Prostate gland (tissue), 2 donors: Measurements from ENCODE around the gene PLCG1.

Source experiments
- POLR2A ChIP-seq: fragments of 450-650 bp; IDR thresholded peaks from one replicate; pipeline ENCODE4 v1.6.1; 2016; ENCODE audit warnings: antibody characterized with exemption, mild to moderate bottlenecking
- POLR2AphosphoS5 ChIP-seq: sonication (generic); formaldehyde crosslinking; IDR thresholded peaks from one replicate; pipeline ENCODE4 v1.6.1; 2017; ENCODE audit warnings: antibody characterized with exemption
- TF ChIP-seq, protein P1 (sequence below), 4 experiments: fragments of 200-600 bp in 2 of 4; fragments of 450-650 bp in 2 of 4; sonication (generic) in 2 of 4; IDR thresholded peaks; 1 replicate in 3 of 4; 2 replicates in 1 of 4; pipeline ENCODE4 v1.5.1; 2016 to 2019; ENCODE audit warnings: antibody characterized with exemption in 4 of 4, mild to moderate bottlenecking in 2 of 4, moderate library complexity in 2 of 4

DNA sequence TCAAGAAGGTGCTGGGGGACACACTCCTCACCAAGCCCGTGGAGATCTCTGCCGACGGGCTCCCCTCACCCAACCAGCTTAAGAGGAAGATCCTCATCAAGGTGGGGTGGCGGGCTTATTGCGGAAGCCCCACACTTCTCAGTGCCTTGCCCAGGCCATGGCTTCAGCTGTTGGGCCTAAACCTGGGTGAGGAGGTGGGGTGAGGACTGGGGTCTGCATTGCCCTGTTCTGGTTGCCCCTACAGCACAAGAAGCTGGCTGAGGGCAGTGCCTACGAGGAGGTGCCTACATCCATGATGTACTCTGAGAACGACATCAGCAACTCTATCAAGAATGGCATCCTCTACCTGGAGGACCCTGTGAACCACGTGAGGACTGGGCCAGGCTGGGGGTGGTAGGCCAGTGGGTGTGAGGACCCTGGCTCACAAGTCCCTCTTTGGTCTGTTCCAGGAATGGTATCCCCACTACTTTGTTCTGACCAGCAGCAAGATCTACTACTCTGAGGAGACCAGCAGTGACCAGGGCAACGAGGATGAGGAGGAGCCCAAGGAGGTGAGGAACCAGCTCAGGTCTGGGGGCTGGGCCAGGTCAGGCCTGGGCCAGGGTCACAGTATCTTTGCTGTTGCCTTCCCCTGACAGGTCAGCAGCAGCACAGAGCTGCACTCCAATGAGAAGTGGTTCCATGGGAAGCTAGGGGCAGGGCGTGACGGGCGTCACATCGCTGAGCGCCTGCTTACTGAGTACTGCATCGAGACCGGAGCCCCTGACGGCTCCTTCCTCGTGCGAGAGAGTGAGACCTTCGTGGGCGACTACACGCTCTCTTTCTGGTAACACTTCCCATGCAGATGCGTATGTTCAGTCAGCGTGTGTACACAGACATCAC, 27.9 kb downstream of the PLCG1 start:
- TF ChIP-seq POLR2A: no peak
- TF ChIP-seq, protein P1, sequence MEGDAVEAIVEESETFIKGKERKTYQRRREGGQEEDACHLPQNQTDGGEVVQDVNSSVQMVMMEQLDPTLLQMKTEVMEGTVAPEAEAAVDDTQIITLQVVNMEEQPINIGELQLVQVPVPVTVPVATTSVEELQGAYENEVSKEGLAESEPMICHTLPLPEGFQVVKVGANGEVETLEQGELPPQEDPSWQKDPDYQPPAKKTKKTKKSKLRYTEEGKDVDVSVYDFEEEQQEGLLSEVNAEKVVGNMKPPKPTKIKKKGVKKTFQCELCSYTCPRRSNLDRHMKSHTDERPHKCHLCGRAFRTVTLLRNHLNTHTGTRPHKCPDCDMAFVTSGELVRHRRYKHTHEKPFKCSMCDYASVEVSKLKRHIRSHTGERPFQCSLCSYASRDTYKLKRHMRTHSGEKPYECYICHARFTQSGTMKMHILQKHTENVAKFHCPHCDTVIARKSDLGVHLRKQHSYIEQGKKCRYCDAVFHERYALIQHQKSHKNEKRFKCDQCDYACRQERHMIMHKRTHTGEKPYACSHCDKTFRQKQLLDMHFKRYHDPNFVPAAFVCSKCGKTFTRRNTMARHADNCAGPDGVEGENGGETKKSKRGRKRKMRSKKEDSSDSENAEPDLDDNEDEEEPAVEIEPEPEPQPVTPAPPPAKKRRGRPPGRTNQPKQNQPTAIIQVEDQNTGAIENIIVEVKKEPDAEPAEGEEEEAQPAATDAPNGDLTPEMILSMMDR (IDR thresholded peaks at IDR 0.05): no peak
- TF ChIP-seq POLR2AphosphoS5: no peak
